ENCODE data around the gene POLDIP2.

POLDIP2 gene

DNA sequence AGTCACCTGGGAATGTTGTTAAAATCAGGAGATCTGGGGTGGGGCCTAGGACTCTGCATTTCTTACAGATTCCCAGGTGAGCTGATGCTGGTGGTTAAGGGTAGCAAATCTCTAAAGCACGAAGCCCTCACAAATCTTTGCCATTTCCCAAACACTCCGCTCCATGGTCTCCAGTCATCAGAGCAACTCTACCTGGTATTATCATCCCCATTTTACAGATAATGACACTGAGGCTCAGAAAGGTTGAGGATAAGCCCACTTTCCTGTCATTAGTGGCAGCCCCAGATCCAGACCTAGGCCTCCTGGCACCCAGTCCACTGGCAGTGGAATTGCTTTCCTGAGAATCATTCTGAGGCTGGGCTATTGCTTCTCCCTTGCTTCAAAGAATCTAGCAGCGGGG, 39.9 kb upstream of the POLDIP2 start:
- ATAC-seq (replicated peaks; ENCODE audit: extremely low read depth, poor library complexity, severe bottlenecking) (no peak), DNase-seq (ENCODE audit: low spot score in 2 of 2) (no peak)
- Mint-ChIP-seq H3K27me3 (no peaks in the 10 kb centered on the region), H3K36me3 (ENCODE audit: insufficient read depth) (peaks cover 12% of the 10 kb centered on the region), H3K4me3 (no peak overlapping the region), H3K27ac (ENCODE audit: low read depth) (no peak overlapping the region), H3K9me3 (no peaks in the 10 kb centered on the region), H3K4me1 (no peaks in the 10 kb centered on the region)

DNA sequence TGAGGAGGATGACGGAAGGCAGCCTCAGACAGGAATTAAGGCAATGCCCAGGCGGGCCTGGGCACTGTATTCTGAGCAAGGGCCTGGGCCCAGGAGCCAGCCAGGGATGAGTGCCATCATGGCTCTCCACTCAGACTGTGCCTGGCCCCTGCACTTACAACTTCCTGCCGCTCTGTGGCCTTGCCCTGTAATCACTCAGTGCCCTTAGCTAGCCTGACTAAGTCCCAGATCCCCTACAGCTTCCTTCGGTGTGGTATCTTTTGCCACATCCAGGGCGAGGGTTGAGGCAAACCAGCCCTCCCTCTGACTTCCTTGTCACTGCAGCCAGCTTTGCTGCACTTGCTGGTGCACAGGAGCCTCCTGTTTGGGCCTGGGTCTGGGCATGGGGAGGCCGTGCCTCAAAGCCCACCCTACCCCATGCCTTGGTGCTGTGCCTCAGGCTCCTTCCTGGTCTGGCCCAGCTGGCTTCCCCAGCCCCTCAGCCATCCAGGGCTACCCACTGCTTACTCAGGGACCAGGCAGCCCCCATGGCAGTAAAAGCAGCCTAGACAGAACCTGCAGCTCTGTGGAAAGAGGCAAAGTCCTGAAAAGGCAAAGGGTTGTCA, 39.4 kb upstream of the POLDIP2 start:
- H3K36me3 Mint-ChIP-seq (ENCODE audit: insufficient read depth) = peaks cover 12% of the 10 kb centered on the region
- no peaks in the 10 kb centered on the region for H3K9me3 Mint-ChIP-seq
- no peaks in the 10 kb centered on the region for H3K27me3 Mint-ChIP-seq
- H3K27ac Mint-ChIP-seq (ENCODE audit: low read depth) = no peak overlapping the region
- no peaks in the 10 kb centered on the region for H3K4me1 Mint-ChIP-seq
- ATAC-seq (replicated peaks; ENCODE audit: extremely low read depth, poor library complexity, severe bottlenecking) (no peak), DNase-seq (ENCODE audit: low spot score in 2 of 2) (no peak)
- no peak overlapping the region for H3K4me3 Mint-ChIP-seq

DNA sequence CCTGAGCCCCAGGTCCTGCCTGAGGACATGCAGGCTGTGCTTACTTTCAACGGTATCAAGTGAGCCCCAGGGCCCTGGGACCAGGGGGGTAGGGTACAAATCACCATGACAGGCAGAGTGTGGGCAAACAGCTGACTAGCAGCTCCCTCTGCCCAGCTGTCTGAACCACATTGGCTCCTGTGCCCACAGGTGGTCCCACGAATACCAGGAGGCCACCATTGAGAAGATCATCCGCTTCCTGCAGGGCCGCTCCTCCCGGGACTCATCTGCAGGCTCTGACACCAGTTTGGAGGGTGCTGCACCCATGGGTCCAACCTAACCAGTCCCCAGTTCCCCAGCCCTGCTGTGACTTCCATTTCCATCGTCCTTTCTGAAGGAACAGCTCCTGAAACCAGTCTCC, 38.6 kb upstream of the POLDIP2 start:
- Mint-ChIP-seq H3K4me3 (no peak overlapping the region), H3K36me3 (ENCODE audit: insufficient read depth) (peaks cover 18% of the 10 kb centered on the region), H3K27me3 (no peaks in the 10 kb centered on the region), H3K4me1 (no peaks in the 10 kb centered on the region), H3K9me3 (no peaks in the 10 kb centered on the region), H3K27ac (ENCODE audit: low read depth) (no peak overlapping the region)
- DNase-seq (ENCODE audit: low spot score in 2 of 2) = no peak
- ATAC-seq (replicated peaks; ENCODE audit: extremely low read depth, poor library complexity, severe bottlenecking) = no peak

DNA sequence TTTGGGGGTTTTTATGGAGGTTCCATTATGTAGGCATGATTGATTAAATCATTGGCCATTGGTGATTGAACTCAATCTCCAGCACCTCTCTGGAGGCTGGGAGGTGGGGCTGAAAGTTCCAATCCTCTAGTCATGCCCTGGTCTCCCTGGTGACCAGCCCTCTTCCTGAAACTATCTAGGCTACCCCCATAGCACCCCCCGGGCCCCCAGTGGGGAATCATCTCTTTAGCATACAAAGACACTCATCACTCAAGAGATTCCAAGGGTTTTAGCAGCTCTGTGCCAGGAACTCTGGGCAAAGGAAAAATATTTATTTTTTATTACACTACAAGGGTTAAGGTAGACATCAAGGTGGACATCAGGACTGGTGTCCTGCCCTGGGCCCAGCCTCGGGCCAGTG, 38.1 kb upstream of the POLDIP2 start:
- no peaks in the 10 kb centered on the region for H3K9me3 Mint-ChIP-seq
- H3K4me3 Mint-ChIP-seq = no peak overlapping the region
- H3K36me3 Mint-ChIP-seq (ENCODE audit: insufficient read depth) = peaks cover 23% of the 10 kb centered on the region
- no peaks in the 10 kb centered on the region for H3K4me1 Mint-ChIP-seq
- H3K27ac Mint-ChIP-seq (ENCODE audit: low read depth) = peak overlapping the region; percentile 17
- DNase-seq (ENCODE audit: low spot score in 2 of 2) (no peak), ATAC-seq (replicated peaks; ENCODE audit: extremely low read depth, poor library complexity, severe bottlenecking) (no peak)
- no peaks in the 10 kb centered on the region for H3K27me3 Mint-ChIP-seq

DNA sequence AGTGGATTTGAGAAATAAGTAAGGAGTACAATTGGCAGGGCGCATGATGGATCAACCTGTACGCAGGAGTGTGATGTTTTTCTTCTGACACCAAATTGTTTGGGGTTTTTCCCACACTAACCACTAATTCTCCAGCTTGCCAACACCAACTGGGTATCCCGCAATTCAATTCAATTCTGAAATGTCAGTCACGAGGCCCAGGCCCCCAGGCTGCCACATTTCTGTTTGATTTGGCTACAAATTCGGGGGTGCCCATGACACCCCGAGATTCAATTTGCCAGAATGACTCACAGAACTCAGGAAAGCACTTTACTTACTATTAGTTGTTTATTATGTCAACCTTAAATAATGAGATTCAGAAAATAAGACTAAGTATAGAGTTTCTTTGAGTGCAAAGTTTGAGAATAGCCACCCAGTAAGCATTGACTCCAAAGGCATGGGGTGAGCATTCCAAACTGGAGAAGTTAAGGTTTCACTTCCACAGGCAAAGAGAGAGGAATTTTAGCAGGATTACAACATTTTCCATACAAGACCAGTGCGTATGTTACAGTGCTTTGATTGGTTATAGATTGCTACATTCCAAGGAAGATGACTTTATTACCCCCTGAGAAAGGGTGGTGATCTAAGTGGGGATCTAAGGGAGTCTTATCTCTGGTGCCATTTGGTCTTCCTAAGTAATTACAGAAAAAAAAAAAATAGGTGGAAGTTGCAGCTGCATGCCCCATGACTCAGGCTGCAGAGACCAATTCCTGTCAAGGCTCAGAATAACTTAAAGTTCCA, 37.2 kb upstream of the POLDIP2 start:
- DNase-seq (ENCODE audit: low spot score in 2 of 2) (no peak), ATAC-seq (replicated peaks; ENCODE audit: extremely low read depth, poor library complexity, severe bottlenecking) (no peak)
- no peaks in the 10 kb centered on the region for H3K4me1 Mint-ChIP-seq
- no peaks in the 10 kb centered on the region for H3K27me3 Mint-ChIP-seq
- no peaks in the 10 kb centered on the region for H3K9me3 Mint-ChIP-seq
- peaks cover 31% of the 10 kb centered on the region for H3K36me3 Mint-ChIP-seq (ENCODE audit: insufficient read depth)
- H3K27ac Mint-ChIP-seq (ENCODE audit: low read depth) = no peak overlapping the region
- no peak overlapping the region for H3K4me3 Mint-ChIP-seq

DNA sequence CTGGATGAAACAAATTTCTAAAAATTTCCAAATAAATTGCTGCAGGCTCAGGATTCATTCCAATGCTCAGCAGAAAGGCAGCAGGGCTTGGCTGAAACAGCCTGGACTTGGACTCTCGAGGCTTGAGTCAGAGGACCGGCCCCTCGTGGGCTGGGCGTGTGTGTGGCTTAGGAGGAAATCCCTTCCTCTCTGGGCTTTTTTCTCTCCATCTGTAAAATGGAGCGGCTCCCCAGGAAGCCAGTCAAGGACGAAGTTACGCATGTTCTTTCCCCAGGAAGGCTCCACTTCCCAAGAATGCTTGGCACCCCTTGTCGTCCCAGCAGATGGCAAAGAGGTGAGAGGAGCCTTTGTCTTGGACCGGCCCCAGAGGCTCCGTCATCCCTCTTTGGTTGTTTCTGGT, 35.2 kb upstream of the POLDIP2 start:
- no peaks in the 10 kb centered on the region for H3K9me3 Mint-ChIP-seq
- H3K27ac Mint-ChIP-seq (ENCODE audit: low read depth) = no peak overlapping the region
- H3K27me3 Mint-ChIP-seq = no peaks in the 10 kb centered on the region
- no peak for DNase-seq (ENCODE audit: low spot score in 2 of 2)
- H3K4me1 Mint-ChIP-seq = peaks cover 4% of the 10 kb centered on the region
- H3K36me3 Mint-ChIP-seq (ENCODE audit: insufficient read depth) = peaks cover 39% of the 10 kb centered on the region
- no peak for ATAC-seq (replicated peaks; ENCODE audit: extremely low read depth, poor library complexity, severe bottlenecking)
- H3K4me3 Mint-ChIP-seq = no peak overlapping the region

DNA sequence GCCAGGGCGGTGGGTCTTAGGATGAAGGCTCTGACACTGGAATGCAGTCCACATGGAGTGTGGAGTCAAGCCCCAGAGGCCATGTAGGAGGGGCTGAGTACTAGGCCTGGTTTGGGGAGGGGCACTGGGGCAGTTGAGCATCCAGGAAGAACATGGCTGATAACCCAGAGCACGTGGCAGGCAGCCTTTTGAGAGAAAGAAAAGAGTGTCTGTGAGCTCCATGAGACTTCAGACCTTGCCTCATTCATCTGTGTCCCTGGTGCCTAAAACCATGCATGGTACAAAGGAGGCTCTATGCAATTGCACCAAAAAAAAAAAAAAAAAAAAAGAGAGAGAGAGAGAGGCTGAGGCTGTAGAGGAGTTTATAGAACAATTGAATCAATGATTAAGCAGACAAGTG, 34.1 kb upstream of the POLDIP2 start:
- Mint-ChIP-seq H3K36me3 (ENCODE audit: insufficient read depth) (peaks cover 37% of the 10 kb centered on the region), H3K9me3 (no peaks in the 10 kb centered on the region), H3K4me1 (peaks cover 6% of the 10 kb centered on the region), H3K27ac (ENCODE audit: low read depth) (no peak overlapping the region), H3K27me3 (no peaks in the 10 kb centered on the region), H3K4me3 (no peak overlapping the region)
- ATAC-seq (replicated peaks; ENCODE audit: extremely low read depth, poor library complexity, severe bottlenecking) = no peak
- no peak for DNase-seq (ENCODE audit: low spot score in 2 of 2)

DNA sequence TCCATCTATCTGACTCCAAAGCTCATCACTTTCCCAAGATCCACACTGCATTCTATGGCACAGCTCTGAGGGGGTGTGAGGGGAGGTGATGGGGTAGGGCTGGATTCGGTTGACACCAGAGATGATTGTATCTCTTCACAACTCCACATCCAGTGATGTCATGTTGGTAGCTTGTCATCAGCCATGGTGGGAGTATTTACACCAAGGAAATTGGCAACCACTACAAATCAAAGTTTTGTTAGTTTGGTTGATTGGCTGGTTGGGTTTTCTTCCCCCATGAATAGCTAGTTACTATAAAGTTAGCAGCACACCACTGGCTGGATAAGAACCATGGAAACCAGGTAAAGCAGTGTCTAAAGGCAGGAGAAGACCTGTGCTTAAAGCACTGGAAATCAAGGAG, 33.7 kb upstream of the POLDIP2 start:
- DNase-seq (ENCODE audit: low spot score in 2 of 2) (no peak), ATAC-seq (replicated peaks; ENCODE audit: extremely low read depth, poor library complexity, severe bottlenecking) (no peak)
- no peaks in the 10 kb centered on the region for H3K27me3 Mint-ChIP-seq
- no peaks in the 10 kb centered on the region for H3K9me3 Mint-ChIP-seq
- no peak overlapping the region for H3K4me3 Mint-ChIP-seq
- peaks cover 37% of the 10 kb centered on the region for H3K36me3 Mint-ChIP-seq (ENCODE audit: insufficient read depth)
- H3K4me1 Mint-ChIP-seq = peaks cover 6% of the 10 kb centered on the region
- no peak overlapping the region for H3K27ac Mint-ChIP-seq (ENCODE audit: low read depth)

DNA sequence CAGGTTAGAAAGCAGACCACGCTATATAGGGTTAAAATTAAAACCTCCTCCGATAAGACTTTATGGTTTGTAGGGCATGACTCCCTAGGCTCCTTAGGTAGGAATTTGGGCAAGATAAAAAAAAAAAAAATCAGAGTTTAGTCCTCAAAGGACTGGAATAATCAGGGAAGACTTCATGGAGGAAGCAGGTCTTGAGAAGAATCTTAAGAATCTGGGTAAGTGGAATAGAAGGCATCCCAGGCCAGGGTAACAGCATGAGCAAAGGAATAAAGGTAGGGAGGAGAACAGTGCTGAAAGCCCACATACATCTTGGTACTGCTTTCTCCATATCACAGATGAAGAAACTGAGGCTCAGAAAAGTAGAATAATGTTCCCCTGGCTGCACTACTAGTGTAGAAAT, 33.2 kb upstream of the POLDIP2 start:
- DNase-seq (ENCODE audit: low spot score in 2 of 2) = no peak
- no peaks in the 10 kb centered on the region for H3K9me3 Mint-ChIP-seq
- H3K27ac Mint-ChIP-seq (ENCODE audit: low read depth) = no peak overlapping the region
- peaks cover 8% of the 10 kb centered on the region for H3K4me1 Mint-ChIP-seq
- peaks cover 35% of the 10 kb centered on the region for H3K36me3 Mint-ChIP-seq (ENCODE audit: insufficient read depth)
- ATAC-seq (replicated peaks; ENCODE audit: extremely low read depth, poor library complexity, severe bottlenecking) = no peak
- H3K4me3 Mint-ChIP-seq = no peak overlapping the region
- no peaks in the 10 kb centered on the region for H3K27me3 Mint-ChIP-seq

DNA sequence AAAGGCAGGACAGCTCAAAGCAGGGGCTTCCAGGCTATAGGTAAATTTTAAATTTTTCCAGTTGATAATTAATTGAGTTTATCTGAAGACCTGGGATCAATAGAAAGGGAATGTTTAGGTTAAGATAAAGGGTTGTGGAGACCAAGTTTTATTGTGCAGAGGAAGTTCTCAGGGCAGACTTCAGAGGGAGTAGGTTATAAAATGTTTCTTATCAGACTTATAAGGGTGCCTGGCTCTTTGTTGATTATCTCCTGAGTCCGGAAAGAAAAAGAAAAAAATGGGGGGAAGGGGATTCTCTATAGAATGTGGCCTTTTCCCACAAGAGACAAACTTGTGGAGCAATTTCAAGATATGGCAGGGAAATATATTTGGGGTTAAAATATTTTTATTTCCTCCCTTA, 32.8 kb upstream of the POLDIP2 start:
- Mint-ChIP-seq H3K9me3 (no peaks in the 10 kb centered on the region), H3K36me3 (ENCODE audit: insufficient read depth) (peaks cover 39% of the 10 kb centered on the region), H3K27ac (ENCODE audit: low read depth) (no peak overlapping the region), H3K4me3 (no peak overlapping the region), H3K27me3 (no peaks in the 10 kb centered on the region), H3K4me1 (peaks cover 12% of the 10 kb centered on the region)
- DNase-seq (ENCODE audit: low spot score in 2 of 2) = no peak
- no peak for ATAC-seq (replicated peaks; ENCODE audit: extremely low read depth, poor library complexity, severe bottlenecking)

DNA sequence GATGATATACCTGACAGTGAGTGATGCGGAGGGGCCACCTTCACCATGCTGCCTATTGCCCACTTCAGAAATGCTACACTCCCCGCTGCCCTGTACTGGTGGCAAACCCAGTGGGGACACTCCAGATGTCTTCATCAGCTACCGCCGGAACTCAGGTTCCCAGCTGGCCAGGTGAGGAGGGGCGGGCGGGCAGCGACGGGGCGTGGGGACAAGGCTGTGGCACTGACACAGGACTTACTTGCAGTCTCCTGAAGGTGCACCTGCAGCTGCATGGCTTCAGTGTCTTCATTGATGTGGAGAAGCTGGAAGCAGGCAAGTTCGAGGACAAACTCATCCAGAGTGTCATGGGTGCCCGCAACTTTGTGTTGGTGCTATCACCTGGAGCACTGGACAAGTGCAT, 30.8 kb upstream of the POLDIP2 start:
- H3K4me1 Mint-ChIP-seq = peaks cover 19% of the 10 kb centered on the region
- no peak overlapping the region for H3K4me3 Mint-ChIP-seq
- peaks cover 37% of the 10 kb centered on the region for H3K36me3 Mint-ChIP-seq (ENCODE audit: insufficient read depth)
- no peaks in the 10 kb centered on the region for H3K27me3 Mint-ChIP-seq
- H3K9me3 Mint-ChIP-seq = no peaks in the 10 kb centered on the region
- H3K27ac Mint-ChIP-seq (ENCODE audit: low read depth) = no peak overlapping the region
- ATAC-seq (replicated peaks; ENCODE audit: extremely low read depth, poor library complexity, severe bottlenecking) (no peak), DNase-seq (ENCODE audit: low spot score in 2 of 2) (no peak)

DNA sequence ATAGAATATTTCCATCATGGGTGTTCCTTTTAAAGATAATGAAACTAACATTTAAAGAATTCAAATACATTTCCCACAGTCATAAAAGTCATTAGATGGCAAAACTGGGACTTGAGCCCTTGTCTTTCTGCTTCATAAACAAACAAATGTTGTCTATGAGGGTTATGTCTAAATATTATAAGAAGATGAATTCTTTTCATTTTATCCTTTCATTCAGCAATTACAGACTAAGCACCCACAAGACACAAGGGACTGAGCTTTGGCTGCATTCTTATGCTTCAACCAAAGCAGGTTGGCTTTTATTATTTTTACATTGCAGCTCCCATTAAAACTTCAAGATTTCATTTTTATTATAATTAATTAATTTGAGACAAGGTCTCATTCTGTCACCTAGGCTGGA, 29.1 kb upstream of the POLDIP2 start:
- no peak for DNase-seq (ENCODE audit: low spot score in 2 of 2)
- no peak overlapping the region for H3K27ac Mint-ChIP-seq (ENCODE audit: low read depth)
- no peaks in the 10 kb centered on the region for H3K27me3 Mint-ChIP-seq
- H3K9me3 Mint-ChIP-seq = no peaks in the 10 kb centered on the region
- ATAC-seq (replicated peaks; ENCODE audit: extremely low read depth, poor library complexity, severe bottlenecking) = no peak
- no peak overlapping the region for H3K4me3 Mint-ChIP-seq
- peaks cover 32% of the 10 kb centered on the region for H3K36me3 Mint-ChIP-seq (ENCODE audit: insufficient read depth)
- H3K4me1 Mint-ChIP-seq = peaks cover 28% of the 10 kb centered on the region

DNA sequence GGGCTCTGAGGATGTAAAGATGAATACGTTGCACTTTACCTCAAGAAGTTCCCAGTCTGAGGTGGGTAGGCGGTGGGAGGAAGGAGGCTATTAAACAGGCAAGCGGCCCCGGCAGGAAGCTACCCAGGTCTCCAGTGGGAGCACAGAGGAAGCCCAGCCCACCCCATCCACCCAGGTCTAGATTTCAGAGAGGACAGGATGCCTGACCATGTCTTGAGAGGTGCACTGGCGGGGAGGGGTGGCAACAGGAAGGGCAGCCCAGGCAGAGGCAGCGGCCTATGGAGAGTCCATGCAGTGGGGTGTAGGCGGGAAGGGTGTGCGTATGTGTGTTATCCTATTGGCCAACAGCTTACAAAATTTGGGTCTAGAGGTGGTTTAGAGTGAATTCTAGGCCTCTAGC, 28.1 kb upstream of the POLDIP2 start:
- Mint-ChIP-seq H3K4me1 (peaks cover 35% of the 10 kb centered on the region), H3K27ac (ENCODE audit: low read depth) (no peak overlapping the region), H3K36me3 (ENCODE audit: insufficient read depth) (peaks cover 23% of the 10 kb centered on the region), H3K9me3 (no peaks in the 10 kb centered on the region), H3K4me3 (peak overlapping the region; percentile 89), H3K27me3 (no peaks in the 10 kb centered on the region)
- DNase-seq (ENCODE audit: low spot score in 2 of 2) (no peak), ATAC-seq (replicated peaks; ENCODE audit: extremely low read depth, poor library complexity, severe bottlenecking) (no peak)
